ENCODE measurements around the gene NHSL1.
A peak's percentile ranks its signal among the peaks of the same experiment; 100 is the strongest.

The NHSL1 gene

DNA sequence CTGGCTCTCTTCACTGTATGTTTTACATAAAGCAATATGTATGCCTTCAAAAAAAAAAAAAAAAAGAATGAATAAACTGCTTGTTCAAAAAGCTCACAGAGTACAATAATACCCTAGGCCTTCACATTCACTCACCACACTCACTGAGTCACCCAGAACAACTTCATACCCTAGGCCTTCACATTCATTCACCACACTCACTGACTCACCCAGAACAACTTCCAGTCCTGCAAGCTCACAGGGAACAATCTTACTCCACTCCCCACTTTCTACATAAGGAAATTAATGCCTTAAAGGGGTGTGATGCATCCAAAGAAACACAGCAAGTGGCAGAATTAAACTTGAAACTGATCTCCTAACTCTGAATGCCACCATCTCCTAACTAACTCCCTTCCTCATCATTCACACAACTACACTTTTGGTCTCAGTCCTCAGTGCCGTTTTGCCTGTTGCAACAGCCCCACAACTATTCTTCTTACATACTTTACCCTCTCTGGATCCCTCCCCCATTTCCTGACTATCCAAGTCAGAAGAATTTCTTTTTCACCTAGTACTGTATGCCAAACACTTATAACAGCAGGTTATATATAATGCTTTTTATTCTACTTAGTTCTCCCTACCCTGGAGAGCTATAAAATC, 34.2 kb downstream of the NHSL1 start:
- Histone ChIP-seq H3K27me3 (ENCODE audit: control insufficient read depth, insufficient read depth, low read length, poor library complexity, severe bottlenecking) (no peaks in the 10 kb centered on the region), H3K27ac (ENCODE audit: insufficient read depth, low read depth, low read length, poor library complexity, severe bottlenecking) (no peak overlapping the region), H3K36me3 (ENCODE audit: control insufficient read depth, insufficient read depth, low read length) (no peaks in the 10 kb centered on the region), H3K9me3 (ENCODE audit: control insufficient read depth, low read length) (no peaks in the 10 kb centered on the region), H3K4me1 (ENCODE audit: control insufficient read depth, insufficient read depth, low read length) (no peaks in the 10 kb centered on the region), H3K4me3 (ENCODE audit: insufficient read depth, low read depth, low read length) (no peak overlapping the region)
- 88 to 91% methylated on average over 1 of the region's 1 CpG for WGBS, 2 experiments

DNA sequence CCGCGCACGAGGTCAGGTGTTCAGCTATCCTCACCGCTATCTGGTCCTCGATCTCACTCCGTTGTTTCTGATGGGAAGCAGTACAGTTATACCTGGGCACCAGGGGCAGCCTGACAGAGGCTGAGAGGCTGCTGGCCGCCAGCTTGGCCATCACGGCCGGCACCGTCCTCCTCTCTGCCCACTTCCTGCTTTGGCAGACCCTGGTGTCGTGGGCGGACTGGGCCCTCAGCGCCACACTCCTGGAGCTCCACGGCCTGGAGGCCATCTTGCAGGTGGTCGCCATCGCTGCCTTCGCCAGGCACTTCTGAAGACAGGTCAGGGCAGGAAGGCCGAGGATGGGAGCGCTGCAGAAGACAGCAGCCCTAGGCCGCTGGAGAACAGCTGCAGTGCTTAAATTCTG, 35.2 kb downstream of the NHSL1 start:
- Histone ChIP-seq H3K4me3 (ENCODE audit: insufficient read depth, low read depth, low read length) (no peak overlapping the region), H3K36me3 (ENCODE audit: control insufficient read depth, insufficient read depth, low read length) (no peaks in the 10 kb centered on the region), H3K27me3 (ENCODE audit: control insufficient read depth, insufficient read depth, low read length, poor library complexity, severe bottlenecking) (no peaks in the 10 kb centered on the region), H3K4me1 (ENCODE audit: control insufficient read depth, insufficient read depth, low read length) (no peaks in the 10 kb centered on the region), H3K27ac (ENCODE audit: insufficient read depth, low read depth, low read length, poor library complexity, severe bottlenecking) (no peak overlapping the region), H3K9me3 (ENCODE audit: control insufficient read depth, low read length) (no peaks in the 10 kb centered on the region)
- 96 to 97% methylated on average over 20 of the region's 20 CpGs for WGBS, 2 experiments

DNA sequence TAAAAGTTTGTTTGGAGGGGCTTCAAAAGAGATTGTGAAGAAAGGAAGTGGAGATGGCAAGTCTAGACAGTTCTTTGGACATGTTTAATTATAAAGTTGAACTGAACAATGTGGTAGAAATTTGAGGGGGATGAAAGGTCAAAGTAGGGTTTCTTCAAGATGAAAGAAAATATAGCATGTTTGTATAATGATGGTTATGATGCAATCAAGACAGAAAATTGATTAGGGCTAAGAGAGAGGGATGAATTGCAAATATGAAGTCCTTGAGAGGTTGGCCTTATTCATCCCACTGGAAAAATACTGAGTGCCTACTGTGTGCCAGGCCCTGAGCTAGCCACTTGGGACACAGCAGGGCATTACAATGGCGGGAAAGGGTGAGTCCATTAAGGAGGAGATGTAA, 37.6 kb downstream of the NHSL1 start:
- Histone ChIP-seq H3K27ac (ENCODE audit: insufficient read depth, low read depth, low read length, poor library complexity, severe bottlenecking) (no peak overlapping the region), H3K4me1 (ENCODE audit: control insufficient read depth, insufficient read depth, low read length) (no peaks in the 10 kb centered on the region), H3K27me3 (ENCODE audit: control insufficient read depth, insufficient read depth, low read length, poor library complexity, severe bottlenecking) (no peaks in the 10 kb centered on the region), H3K36me3 (ENCODE audit: control insufficient read depth, insufficient read depth, low read length) (no peaks in the 10 kb centered on the region), H3K4me3 (ENCODE audit: insufficient read depth, low read depth, low read length) (no peak overlapping the region), H3K9me3 (ENCODE audit: control insufficient read depth, low read length) (no peaks in the 10 kb centered on the region)
- WGBS, 2 experiments: 91 to 92% methylated on average over 1 of the region's 1 CpG

DNA sequence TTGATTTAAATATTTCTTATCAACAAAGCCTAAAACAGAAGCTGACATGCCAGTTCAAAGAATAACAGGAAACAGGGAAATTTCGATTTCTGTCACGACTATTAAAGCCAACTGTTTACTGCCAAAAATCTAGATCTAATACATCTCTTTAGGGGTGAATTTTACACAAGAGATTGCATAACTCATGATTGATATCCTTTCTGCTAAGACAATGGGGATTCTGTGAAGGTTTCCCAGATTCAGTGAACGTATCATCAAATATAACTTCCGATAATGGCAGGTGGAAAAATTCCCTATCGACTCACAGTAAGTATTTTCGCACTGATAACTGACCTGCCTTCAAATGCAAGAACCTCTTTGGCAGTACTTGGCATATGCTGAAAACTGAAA, 42.9 kb downstream of the NHSL1 start:
- H3K4me1 ChIP-seq (ENCODE audit: control insufficient read depth, insufficient read depth, low read length): no peaks in the 10 kb centered on the region
- H3K36me3 ChIP-seq (ENCODE audit: control insufficient read depth, insufficient read depth, low read length): no peaks in the 10 kb centered on the region
- 94 to 95% methylated on average over 6 of the region's 6 CpGs for WGBS, 2 experiments
- H3K4me3 ChIP-seq (ENCODE audit: insufficient read depth, low read depth, low read length): no peak overlapping the region
- H3K27me3 ChIP-seq (ENCODE audit: control insufficient read depth, insufficient read depth, low read length, poor library complexity, severe bottlenecking): no peaks in the 10 kb centered on the region
- H3K9me3 ChIP-seq (ENCODE audit: control insufficient read depth, low read length): no peaks in the 10 kb centered on the region
- no peak overlapping the region for H3K27ac ChIP-seq (ENCODE audit: insufficient read depth, low read depth, low read length, poor library complexity, severe bottlenecking)

DNA sequence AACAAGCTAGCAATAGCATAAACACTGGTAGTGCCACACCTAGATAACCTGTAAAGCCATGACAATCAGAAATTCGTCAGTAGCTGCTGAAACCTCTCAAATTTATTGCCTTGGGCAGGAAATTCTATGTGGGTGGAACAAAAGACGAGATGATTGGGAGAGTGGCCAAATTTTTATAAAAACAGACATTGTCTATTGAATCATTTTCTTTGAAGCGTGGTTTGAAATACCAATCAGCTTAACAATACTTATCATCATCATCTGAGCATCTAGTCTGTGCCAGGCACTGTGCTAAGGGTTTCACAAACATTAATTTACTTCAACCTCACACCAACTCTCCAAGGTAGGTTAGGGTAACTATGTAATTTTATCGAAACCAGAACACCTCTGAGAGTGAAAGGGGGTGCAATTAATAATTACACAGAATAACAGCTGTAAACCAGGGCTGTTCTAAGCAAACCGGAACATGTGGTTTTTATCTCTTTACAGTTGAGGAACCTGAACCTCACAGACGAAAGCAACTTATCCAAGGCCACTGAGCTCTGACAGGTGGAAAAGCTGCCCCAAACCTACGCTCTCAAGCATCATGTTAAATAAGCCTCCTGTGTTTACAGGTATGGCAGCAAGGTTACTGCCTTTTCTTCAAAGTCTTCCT, 43.4 kb downstream of the NHSL1 start:
- Histone ChIP-seq H3K4me1 (ENCODE audit: control insufficient read depth, insufficient read depth, low read length) (no peaks in the 10 kb centered on the region), H3K36me3 (ENCODE audit: control insufficient read depth, insufficient read depth, low read length) (no peaks in the 10 kb centered on the region), H3K9me3 (ENCODE audit: control insufficient read depth, low read length) (no peaks in the 10 kb centered on the region), H3K4me3 (ENCODE audit: insufficient read depth, low read depth, low read length) (no peak overlapping the region), H3K27me3 (ENCODE audit: control insufficient read depth, insufficient read depth, low read length, poor library complexity, severe bottlenecking) (no peaks in the 10 kb centered on the region), H3K27ac (ENCODE audit: insufficient read depth, low read depth, low read length, poor library complexity, severe bottlenecking) (no peak overlapping the region)
- 91 to 93% methylated on average over 6 to 7 of the region's 7 CpGs for WGBS, 2 experiments

GRCh38 chr6:138454981-138455706, 44.1 kb downstream of the NHSL1 start:
- Histone ChIP-seq H3K4me1 (ENCODE audit: control insufficient read depth, insufficient read depth, low read length) (no peaks in the 10 kb centered on the region), H3K27me3 (ENCODE audit: control insufficient read depth, insufficient read depth, low read length, poor library complexity, severe bottlenecking) (no peaks in the 10 kb centered on the region), H3K9me3 (ENCODE audit: control insufficient read depth, low read length) (no peaks in the 10 kb centered on the region), H3K4me3 (ENCODE audit: insufficient read depth, low read depth, low read length) (no peak overlapping the region), H3K27ac (ENCODE audit: insufficient read depth, low read depth, low read length, poor library complexity, severe bottlenecking) (no peak overlapping the region), H3K36me3 (ENCODE audit: control insufficient read depth, insufficient read depth, low read length) (no peaks in the 10 kb centered on the region)
- 75 to 83% methylated on average over 6 to 9 of the region's 9 CpGs for WGBS, 2 experiments

DNA sequence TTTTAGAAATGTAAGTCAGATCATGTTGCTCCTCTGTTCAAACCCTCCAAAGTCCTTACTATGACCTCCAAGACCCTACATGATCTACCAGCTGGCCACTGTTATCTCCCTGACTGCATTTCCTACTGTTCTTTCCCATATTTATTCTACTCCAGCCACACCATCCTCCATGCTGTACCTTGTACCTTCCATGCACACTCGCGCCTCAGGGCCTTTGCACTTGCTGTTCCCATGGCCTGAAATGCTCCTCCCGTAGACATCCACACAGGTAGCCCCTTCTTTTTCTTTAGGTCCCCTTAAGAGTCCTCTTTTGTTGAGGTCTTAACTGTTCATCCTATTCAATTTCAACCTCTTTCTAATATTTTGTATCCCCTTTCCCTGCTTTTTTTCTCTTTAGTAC, 48.3 kb downstream of the NHSL1 start:
- 94% methylated on average over 3 of the region's 3 CpGs for WGBS, 2 experiments
- H3K27ac ChIP-seq (ENCODE audit: insufficient read depth, low read depth, low read length, poor library complexity, severe bottlenecking): no peak overlapping the region
- H3K27me3 ChIP-seq (ENCODE audit: control insufficient read depth, insufficient read depth, low read length, poor library complexity, severe bottlenecking): no peaks in the 10 kb centered on the region
- H3K36me3 ChIP-seq (ENCODE audit: control insufficient read depth, insufficient read depth, low read length): no peaks in the 10 kb centered on the region
- H3K9me3 ChIP-seq (ENCODE audit: control insufficient read depth, low read length): no peaks in the 10 kb centered on the region
- H3K4me1 ChIP-seq (ENCODE audit: control insufficient read depth, insufficient read depth, low read length): no peaks in the 10 kb centered on the region
- H3K4me3 ChIP-seq (ENCODE audit: insufficient read depth, low read depth, low read length): no peak overlapping the region

- Histone ChIP-seq H3K27ac (ENCODE audit: insufficient read depth, low read depth, low read length, poor library complexity, severe bottlenecking) (peak overlapping the region; percentile 26), H3K4me1 (ENCODE audit: control insufficient read depth, insufficient read depth, low read length) (no peaks in the 10 kb centered on the region), H3K9me3 (ENCODE audit: control insufficient read depth, low read length) (no peaks in the 10 kb centered on the region), H3K36me3 (ENCODE audit: control insufficient read depth, insufficient read depth, low read length) (no peaks in the 10 kb centered on the region), H3K4me3 (ENCODE audit: insufficient read depth, low read depth, low read length) (no peak overlapping the region), H3K27me3 (ENCODE audit: control insufficient read depth, insufficient read depth, low read length, poor library complexity, severe bottlenecking) (no peaks in the 10 kb centered on the region)
- WGBS, 2 experiments: 82% methylated on average over 3 of the region's 3 CpGs
Observed at GRCh38 chr6:138450445-138450844, 48.8 kb downstream of the NHSL1 start.

GRCh38 chr6:138446821-138447220, 52.5 kb downstream of the NHSL1 start:
- no peaks in the 10 kb centered on the region for H3K9me3 ChIP-seq (ENCODE audit: control insufficient read depth, low read length)
- H3K27me3 ChIP-seq (ENCODE audit: control insufficient read depth, insufficient read depth, low read length, poor library complexity, severe bottlenecking): no peaks in the 10 kb centered on the region
- H3K4me1 ChIP-seq (ENCODE audit: control insufficient read depth, insufficient read depth, low read length): no peaks in the 10 kb centered on the region
- no peak overlapping the region for H3K4me3 ChIP-seq (ENCODE audit: insufficient read depth, low read depth, low read length)
- no peaks in the 10 kb centered on the region for H3K36me3 ChIP-seq (ENCODE audit: control insufficient read depth, insufficient read depth, low read length)
- 94 to 98% methylated on average over 6 of the region's 6 CpGs for WGBS, 2 experiments
- no peak overlapping the region for H3K27ac ChIP-seq (ENCODE audit: insufficient read depth, low read depth, low read length, poor library complexity, severe bottlenecking)

DNA sequence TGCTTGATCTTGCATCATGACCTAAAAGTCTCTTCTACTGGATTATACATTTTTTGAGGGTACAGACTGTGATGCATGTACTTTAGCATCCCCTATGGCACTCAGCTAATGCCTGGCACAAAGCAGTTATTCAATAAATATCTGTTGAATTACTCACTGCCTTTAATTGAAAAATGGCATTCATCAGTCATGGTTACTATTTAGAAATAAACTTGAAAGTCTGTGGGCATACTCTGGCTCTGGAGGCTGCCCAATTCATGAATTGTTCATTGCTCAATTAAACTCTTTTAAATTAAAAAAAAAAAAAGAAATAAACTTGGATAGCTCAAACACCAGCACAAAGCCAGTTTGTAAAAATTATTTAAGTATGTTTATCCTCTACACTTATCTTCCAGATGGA, 55.3 kb downstream of the NHSL1 start:
- no peak overlapping the region for H3K27ac ChIP-seq (ENCODE audit: insufficient read depth, low read depth, low read length, poor library complexity, severe bottlenecking)
- no peak overlapping the region for H3K4me3 ChIP-seq (ENCODE audit: insufficient read depth, low read depth, low read length)
- no peaks in the 10 kb centered on the region for H3K9me3 ChIP-seq (ENCODE audit: control insufficient read depth, low read length)
- no peaks in the 10 kb centered on the region for H3K4me1 ChIP-seq (ENCODE audit: control insufficient read depth, insufficient read depth, low read length)
- H3K36me3 ChIP-seq (ENCODE audit: control insufficient read depth, insufficient read depth, low read length): no peaks in the 10 kb centered on the region
- no peaks in the 10 kb centered on the region for H3K27me3 ChIP-seq (ENCODE audit: control insufficient read depth, insufficient read depth, low read length, poor library complexity, severe bottlenecking)
